Measurements from ENCODE around the gene PPP1R11. TPM values are rescaled to one million over a fixed set of nuclear protein-coding genes. Genes with fewer than 3 reads are reported as not detected.

PPP1R11 gene
- total and polyA plus RNA-seq, 9 of the 15 experiments (the other 6 are each of a cell fraction or from before 2014, with no cell fraction given), result 17.8 to 94.8 (median 44.6) TPM

DNA sequence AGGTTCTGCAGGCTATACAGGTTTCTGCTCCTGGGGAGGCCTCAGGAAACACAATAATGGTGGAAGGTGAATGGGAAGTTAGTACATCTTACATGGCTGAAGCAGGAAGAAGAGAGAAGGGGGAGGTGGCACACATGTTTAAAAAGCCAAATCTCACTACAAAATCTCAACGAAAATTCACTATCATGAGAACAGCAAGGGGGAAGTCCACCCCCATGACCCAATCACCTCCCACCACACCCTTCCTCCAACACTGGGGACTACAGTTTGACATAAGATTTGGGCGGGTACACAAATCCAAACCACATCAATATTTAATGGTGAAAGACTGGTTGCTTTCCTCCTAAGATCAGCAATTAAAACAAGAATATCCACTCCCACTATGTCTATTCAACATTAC is 19.8 kb upstream of the PPP1R11 start (continued):
- TF ChIP-seq, protein P1, sequence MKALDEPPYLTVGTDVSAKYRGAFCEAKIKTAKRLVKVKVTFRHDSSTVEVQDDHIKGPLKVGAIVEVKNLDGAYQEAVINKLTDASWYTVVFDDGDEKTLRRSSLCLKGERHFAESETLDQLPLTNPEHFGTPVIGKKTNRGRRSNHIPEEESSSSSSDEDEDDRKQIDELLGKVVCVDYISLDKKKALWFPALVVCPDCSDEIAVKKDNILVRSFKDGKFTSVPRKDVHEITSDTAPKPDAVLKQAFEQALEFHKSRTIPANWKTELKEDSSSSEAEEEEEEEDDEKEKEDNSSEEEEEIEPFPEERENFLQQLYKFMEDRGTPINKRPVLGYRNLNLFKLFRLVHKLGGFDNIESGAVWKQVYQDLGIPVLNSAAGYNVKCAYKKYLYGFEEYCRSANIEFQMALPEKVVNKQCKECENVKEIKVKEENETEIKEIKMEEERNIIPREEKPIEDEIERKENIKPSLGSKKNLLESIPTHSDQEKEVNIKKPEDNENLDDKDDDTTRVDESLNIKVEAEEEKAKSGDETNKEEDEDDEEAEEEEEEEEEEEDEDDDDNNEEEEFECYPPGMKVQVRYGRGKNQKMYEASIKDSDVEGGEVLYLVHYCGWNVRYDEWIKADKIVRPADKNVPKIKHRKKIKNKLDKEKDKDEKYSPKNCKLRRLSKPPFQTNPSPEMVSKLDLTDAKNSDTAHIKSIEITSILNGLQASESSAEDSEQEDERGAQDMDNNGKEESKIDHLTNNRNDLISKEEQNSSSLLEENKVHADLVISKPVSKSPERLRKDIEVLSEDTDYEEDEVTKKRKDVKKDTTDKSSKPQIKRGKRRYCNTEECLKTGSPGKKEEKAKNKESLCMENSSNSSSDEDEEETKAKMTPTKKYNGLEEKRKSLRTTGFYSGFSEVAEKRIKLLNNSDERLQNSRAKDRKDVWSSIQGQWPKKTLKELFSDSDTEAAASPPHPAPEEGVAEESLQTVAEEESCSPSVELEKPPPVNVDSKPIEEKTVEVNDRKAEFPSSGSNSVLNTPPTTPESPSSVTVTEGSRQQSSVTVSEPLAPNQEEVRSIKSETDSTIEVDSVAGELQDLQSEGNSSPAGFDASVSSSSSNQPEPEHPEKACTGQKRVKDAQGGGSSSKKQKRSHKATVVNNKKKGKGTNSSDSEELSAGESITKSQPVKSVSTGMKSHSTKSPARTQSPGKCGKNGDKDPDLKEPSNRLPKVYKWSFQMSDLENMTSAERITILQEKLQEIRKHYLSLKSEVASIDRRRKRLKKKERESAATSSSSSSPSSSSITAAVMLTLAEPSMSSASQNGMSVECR (CRISPR knock-in tag; IDR thresholded peaks at IDR 0.05), result no peak
- TF ChIP-seq GATAD2A (IDR thresholded peaks at IDR 0.05) (no peak), PHF21A (IDR thresholded peaks at IDR 0.05; ENCODE audit: borderline replicate concordance, low read depth) (no peak), PHF20 (IDR thresholded peaks at IDR 0.05; ENCODE audit: partially characterized antibody) (no peak), CCAR2 (IDR thresholded peaks at IDR 0.05; ENCODE audit: low read depth, low read length) (no peak), KDM4B (IDR thresholded peaks at IDR 0.05; ENCODE audit: borderline replicate concordance in 2 of 2, low read depth in 1 of 2) (no peak), DACH1 (IDR thresholded peaks at IDR 0.05; ENCODE audit: partially characterized antibody) (no peak), TEAD4 (IDR thresholded peaks at IDR 0.05; ENCODE audit: low read length) (peak; percentile 50; the same call in 1 of the 2 replicates), TEAD4 (CRISPR knock-in tag; IDR thresholded peaks at IDR 0.05; ENCODE audit: borderline replicate concordance) (no peak), EP300 (IDR thresholded peaks at IDR 0.05; ENCODE audit: low read length) (peak; percentile 90), PURB (CRISPR knock-in tag; IDR thresholded peaks at IDR 0.05; ENCODE audit: low read depth) (no peak), KDM1A (IDR thresholded peaks at IDR 0.05) (peak; percentile 62 to 68; a peak in 2 of 4 replicates), TAF7 (tag; IDR thresholded peaks at IDR 0.05) (no peak), KAT7 (CRISPR knock-in tag; IDR thresholded peaks at IDR 0.05; ENCODE audit: borderline replicate concordance) (0 out of 2 replicates have a peak, but pooled peaks have one; percentile 30)
- TF ChIP-seq, protein P2, sequence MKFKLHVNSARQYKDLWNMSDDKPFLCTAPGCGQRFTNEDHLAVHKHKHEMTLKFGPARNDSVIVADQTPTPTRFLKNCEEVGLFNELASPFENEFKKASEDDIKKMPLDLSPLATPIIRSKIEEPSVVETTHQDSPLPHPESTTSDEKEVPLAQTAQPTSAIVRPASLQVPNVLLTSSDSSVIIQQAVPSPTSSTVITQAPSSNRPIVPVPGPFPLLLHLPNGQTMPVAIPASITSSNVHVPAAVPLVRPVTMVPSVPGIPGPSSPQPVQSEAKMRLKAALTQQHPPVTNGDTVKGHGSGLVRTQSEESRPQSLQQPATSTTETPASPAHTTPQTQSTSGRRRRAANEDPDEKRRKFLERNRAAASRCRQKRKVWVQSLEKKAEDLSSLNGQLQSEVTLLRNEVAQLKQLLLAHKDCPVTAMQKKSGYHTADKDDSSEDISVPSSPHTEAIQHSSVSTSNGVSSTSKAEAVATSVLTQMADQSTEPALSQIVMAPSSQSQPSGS (CRISPR knock-in tag; IDR thresholded peaks at IDR 0.05), result no peak
- TF ChIP-seq, protein P3, sequence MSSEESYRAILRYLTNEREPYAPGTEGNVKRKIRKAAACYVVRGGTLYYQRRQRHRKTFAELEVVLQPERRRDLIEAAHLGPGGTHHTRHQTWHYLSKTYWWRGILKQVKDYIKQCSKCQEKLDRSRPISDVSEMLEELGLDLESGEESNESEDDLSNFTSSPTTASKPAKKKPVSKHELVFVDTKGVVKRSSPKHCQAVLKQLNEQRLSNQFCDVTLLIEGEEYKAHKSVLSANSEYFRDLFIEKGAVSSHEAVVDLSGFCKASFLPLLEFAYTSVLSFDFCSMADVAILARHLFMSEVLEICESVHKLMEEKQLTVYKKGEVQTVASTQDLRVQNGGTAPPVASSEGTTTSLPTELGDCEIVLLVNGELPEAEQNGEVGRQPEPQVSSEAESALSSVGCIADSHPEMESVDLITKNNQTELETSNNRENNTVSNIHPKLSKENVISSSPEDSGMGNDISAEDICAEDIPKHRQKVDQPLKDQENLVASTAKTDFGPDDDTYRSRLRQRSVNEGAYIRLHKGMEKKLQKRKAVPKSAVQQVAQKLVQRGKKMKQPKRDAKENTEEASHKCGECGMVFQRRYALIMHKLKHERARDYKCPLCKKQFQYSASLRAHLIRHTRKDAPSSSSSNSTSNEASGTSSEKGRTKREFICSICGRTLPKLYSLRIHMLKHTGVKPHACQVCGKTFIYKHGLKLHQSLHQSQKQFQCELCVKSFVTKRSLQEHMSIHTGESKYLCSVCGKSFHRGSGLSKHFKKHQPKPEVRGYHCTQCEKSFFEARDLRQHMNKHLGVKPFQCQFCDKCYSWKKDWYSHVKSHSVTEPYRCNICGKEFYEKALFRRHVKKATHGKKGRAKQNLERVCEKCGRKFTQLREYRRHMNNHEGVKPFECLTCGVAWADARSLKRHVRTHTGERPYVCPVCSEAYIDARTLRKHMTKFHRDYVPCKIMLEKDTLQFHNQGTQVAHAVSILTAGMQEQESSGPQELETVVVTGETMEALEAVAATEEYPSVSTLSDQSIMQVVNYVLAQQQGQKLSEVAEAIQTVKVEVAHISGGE (CRISPR knock-in tag; IDR thresholded peaks at IDR 0.05), result 0 out of 6 replicates have a peak, but pooled peaks of 1 of the 3 experiments have one; percentile 30
